ENCODE measurements around the gene CCDC152. TPM values are rescaled to one million over a fixed set of nuclear protein-coding genes. Genes with fewer than 3 reads are reported as not detected.

Gene CCDC152
- total RNA-seq, 4 donors from 2014 or later, result 0.40 to 0.66 (median 0.47) TPM

- intact Hi-C loops (cut with DNase I), result no loop called here
- whole genome bisulfite sequencing, result 94% methylated on average over 1 of the region's 1 CpG
- H3K36me3 ChIP-seq, result no peaks in the 10 kb centered on the region
- H3K27me3 ChIP-seq, result no peaks in the 10 kb centered on the region
- no peak for DNase-seq (ENCODE audit: extremely low spot score)
- TF ChIP-seq EP300 (IDR thresholded peaks at IDR 0.05), result no peak
- no peak for TF ChIP-seq POLR2A (IDR thresholded peaks at IDR 0.05; ENCODE audit: low read depth)
- TF ChIP-seq POLR2AphosphoS5 (IDR thresholded peaks at IDR 0.05), result no peak
- no peak for TF ChIP-seq CTCF (IDR thresholded peaks at IDR 0.05)
- no peak overlapping the region for H3K4me3 ChIP-seq
- H3K27ac ChIP-seq (replicated peaks in 1 of 4), result no peak overlapping the region
- H3K4me1 ChIP-seq, result no peaks in the 10 kb centered on the region
- peaks cover 0 to 14% (median 2%) of the 10 kb centered on the region in 4 donors for H3K9me3 ChIP-seq
These were observed 25.0 kb downstream of the CCDC152 start for GRCh38 chr5:42781584-42781983.

- Histone ChIP-seq H3K4me1 (no peaks in the 10 kb centered on the region), H3K36me3 (no peaks in the 10 kb centered on the region), H3K4me3 (no peak overlapping the region), H3K27me3 (no peaks in the 10 kb centered on the region), H3K9me3 (peaks cover 0 to 26% (median 21%) of the 10 kb centered on the region in 4 donors), H3K27ac (replicated peaks in 1 of 4) (no peak overlapping the region)
- WGBS, result 100% methylated on average over 1 of the region's 1 CpG
- intact Hi-C loops (cut with DNase I), result no loop called here
- TF ChIP-seq POLR2A (IDR thresholded peaks at IDR 0.05; ENCODE audit: low read depth) (no peak), EP300 (IDR thresholded peaks at IDR 0.05) (no peak), POLR2AphosphoS5 (IDR thresholded peaks at IDR 0.05) (no peak), CTCF (IDR thresholded peaks at IDR 0.05) (no peak)
- DNase-seq (ENCODE audit: extremely low spot score), result no peak
These were observed 27.5 kb downstream of the CCDC152 start for GRCh38 chr5:42784132-42784531.

GRCh38 chr5:42785756-42786155, 29.1 kb downstream of the CCDC152 start:
- Histone ChIP-seq H3K4me1 (no peaks in the 10 kb centered on the region), H3K27ac (replicated peaks in 1 of 4) (no peak overlapping the region), H3K27me3 (no peaks in the 10 kb centered on the region), H3K9me3 (peaks cover 0 to 29% (median 21%) of the 10 kb centered on the region in 4 donors), H3K36me3 (no peaks in the 10 kb centered on the region), H3K4me3 (no peak overlapping the region)
- TF ChIP-seq CTCF (IDR thresholded peaks at IDR 0.05) (no peak), POLR2AphosphoS5 (IDR thresholded peaks at IDR 0.05) (no peak), POLR2A (IDR thresholded peaks at IDR 0.05; ENCODE audit: low read depth) (no peak), EP300 (IDR thresholded peaks at IDR 0.05) (no peak)
- WGBS, result 94% methylated on average over 4 of the region's 4 CpGs
- intact Hi-C loops (cut with DNase I), result no loop called here
- DNase-seq (ENCODE audit: extremely low spot score), result no peak

GRCh38 chr5:42787073-42787472, 30.5 kb downstream of the CCDC152 start:
- TF ChIP-seq CTCF (IDR thresholded peaks at IDR 0.05), result no peak
- TF ChIP-seq POLR2AphosphoS5 (IDR thresholded peaks at IDR 0.05), result no peak
- no peak for TF ChIP-seq EP300 (IDR thresholded peaks at IDR 0.05)
- no peak for TF ChIP-seq POLR2A (IDR thresholded peaks at IDR 0.05; ENCODE audit: low read depth)
- Histone ChIP-seq H3K27ac (replicated peaks in 1 of 4) (no peak overlapping the region), H3K4me1 (no peaks in the 10 kb centered on the region), H3K4me3 (no peak overlapping the region), H3K27me3 (no peaks in the 10 kb centered on the region), H3K9me3 (peaks cover 0 to 29% (median 21%) of the 10 kb centered on the region in 4 donors), H3K36me3 (no peaks in the 10 kb centered on the region)
- no peak for DNase-seq (ENCODE audit: extremely low spot score)
- intact Hi-C loops (cut with DNase I), result no loop called here

GRCh38 chr5:42787845-42788244, 31.2 kb downstream of the CCDC152 start:
- 100% methylated on average over 1 of the region's 1 CpG for WGBS
- Histone ChIP-seq H3K4me1 (no peaks in the 10 kb centered on the region), H3K9me3 (peaks cover 0 to 29% (median 21%) of the 10 kb centered on the region in 4 donors), H3K27me3 (no peaks in the 10 kb centered on the region), H3K27ac (replicated peaks in 1 of 4) (no peak overlapping the region), H3K4me3 (no peak overlapping the region), H3K36me3 (no peaks in the 10 kb centered on the region)
- no peak for DNase-seq (ENCODE audit: extremely low spot score)
- TF ChIP-seq CTCF (IDR thresholded peaks at IDR 0.05) (no peak), EP300 (IDR thresholded peaks at IDR 0.05) (no peak), POLR2AphosphoS5 (IDR thresholded peaks at IDR 0.05) (no peak), POLR2A (IDR thresholded peaks at IDR 0.05; ENCODE audit: low read depth) (no peak)
- intact Hi-C loops (cut with DNase I), result no loop called here

All from esophagus muscularis mucosa (tissue), 4 donors.